Kasumi-1 (cell line): Measurements from ENCODE around the gene NMD3.

Experiments
- DNase-seq, 2 experiments: peaks; one replicate each; lab custom pipeline; 2025; lab: John Stamatoyannopoulos, UW

NMD3 gene

DNA sequence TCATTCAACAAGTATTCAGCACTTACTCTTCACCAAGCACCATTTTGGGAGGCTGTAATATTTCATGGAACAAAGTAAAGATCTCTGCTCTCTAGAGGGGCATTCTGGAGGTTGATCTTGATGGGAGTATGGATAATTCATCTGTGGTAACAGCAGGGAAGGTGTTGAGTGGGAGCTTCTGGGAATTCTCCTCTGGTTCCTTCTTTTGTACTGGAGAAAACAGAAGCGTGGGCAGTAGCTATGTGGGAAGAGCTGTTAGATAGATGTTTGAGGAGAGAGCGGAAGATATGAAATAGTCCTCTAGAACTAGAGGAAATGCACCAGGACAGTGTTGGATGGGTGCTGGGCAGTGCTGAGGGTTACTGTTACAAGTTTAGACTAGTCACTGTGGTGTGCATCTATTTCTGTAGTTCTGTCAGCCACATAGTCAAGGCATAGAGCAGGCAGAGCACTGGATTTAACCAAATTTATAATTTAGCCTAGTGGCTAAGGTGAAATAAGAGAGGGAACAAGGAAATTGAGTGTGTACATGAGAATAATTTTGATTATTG is 9.6 kb downstream of the NMD3 start:
- no peak for DNase-seq

DNA sequence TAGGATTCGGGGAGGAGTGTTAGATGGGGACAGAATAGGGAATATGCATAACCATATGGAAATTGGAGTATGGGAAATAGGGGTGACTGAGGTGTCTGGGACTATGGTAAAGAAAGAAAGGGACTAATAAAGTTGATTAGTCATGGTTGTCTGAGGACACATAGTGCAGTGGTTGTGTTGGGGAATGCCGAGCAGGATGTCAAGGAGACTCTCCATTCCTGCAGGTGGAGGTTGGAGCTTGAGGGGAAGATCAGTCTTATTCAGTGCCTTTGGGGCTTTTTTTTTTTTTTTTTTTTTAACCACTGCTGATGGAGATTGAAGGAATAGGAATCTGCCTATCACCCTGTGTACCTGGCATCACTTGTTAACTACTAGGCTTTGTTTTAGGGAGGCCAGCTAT is 10.8 kb downstream of the NMD3 start:
- DNase-seq = no peak

- no peak for DNase-seq
Observed at GRCh38 chr3:161233557-161233956, 12.4 kb downstream of the NMD3 start.

GRCh38 chr3:161236240-161236639 is 15.1 kb downstream of the NMD3 start:
- no peak for DNase-seq

- DNase-seq = no peak
Observed at GRCh38 chr3:161239700-161240099, 18.6 kb downstream of the NMD3 start.

- DNase-seq = no peak
Observed at GRCh38 chr3:161244538-161244937, 23.4 kb downstream of the NMD3 start.

DNA sequence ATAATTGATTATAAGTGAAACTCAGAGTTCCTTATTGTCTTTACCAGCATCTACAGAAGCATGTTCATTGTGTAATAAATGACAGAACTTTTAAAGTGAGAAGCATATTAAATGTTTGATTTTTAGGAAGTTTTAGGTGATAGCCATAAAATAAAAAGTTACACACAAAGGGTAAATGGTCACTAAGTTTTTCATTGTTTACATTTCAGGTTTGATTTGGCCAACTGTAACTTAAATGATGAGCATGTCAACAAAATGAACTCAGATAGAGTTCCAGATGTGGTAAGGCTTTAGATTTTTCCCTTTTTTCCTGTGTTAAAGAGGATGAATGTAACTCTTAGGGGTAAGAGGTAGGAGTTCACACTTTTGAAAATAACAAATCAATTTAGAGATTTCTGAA is 25.9 kb downstream of the NMD3 start:
- DNase-seq = no peak

GRCh38 chr3:161250116-161250515 is 29.0 kb downstream of the NMD3 start:
- DNase-seq = no peak

- no peak for DNase-seq
Observed at GRCh38 chr3:161251716-161252115, 30.6 kb downstream of the NMD3 start.

DNA sequence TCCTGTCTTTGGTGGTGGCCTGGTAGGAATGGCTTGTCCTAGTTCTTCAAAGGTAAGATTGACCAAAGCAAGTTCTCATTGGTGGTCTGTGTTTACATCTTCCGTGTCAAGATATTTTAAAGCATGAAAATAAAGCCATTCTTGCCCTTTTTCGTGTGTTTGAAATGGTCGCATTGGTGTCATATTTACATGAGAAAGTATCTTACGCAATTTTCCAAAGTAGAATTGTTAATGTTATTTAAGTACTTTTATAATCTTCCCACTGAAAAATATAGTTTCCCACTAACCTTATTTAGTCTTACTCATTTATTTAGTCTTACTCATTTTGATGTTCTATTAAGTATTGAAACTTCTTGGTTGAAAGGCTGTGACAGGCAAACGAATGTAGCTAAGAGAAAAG is 31.0 kb downstream of the NMD3 start:
- DNase-seq = no peak

- no peak for DNase-seq
Observed at GRCh38 chr3:161253711-161254110, 32.6 kb downstream of the NMD3 start.

GRCh38 chr3:161254861-161255260 is 33.8 kb downstream of the NMD3 start:
- no peak for DNase-seq

DNA sequence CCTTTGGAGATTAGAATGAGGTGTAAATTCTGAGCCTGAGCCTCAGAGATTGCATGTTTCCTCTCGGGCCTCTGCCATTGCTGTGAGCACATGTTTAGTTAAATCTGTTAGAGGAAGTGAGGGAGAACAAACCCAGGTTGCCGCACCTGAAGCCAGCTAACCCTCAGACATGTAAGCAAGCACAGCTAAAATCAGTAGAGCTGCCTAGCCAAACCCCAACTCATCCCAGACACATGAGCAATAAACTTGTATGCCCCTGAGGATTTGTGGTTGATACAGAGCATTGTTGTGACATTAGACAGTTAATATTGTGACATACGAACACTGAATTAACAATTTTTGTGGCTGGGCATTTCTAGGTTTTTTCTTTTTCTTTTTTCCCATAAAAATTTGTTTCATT is 41.9 kb downstream of the NMD3 start:
- DNase-seq = no peak

GRCh38 chr3:161264852-161265251 is 43.7 kb downstream of the NMD3 start:
- DNase-seq = no peak

DNA sequence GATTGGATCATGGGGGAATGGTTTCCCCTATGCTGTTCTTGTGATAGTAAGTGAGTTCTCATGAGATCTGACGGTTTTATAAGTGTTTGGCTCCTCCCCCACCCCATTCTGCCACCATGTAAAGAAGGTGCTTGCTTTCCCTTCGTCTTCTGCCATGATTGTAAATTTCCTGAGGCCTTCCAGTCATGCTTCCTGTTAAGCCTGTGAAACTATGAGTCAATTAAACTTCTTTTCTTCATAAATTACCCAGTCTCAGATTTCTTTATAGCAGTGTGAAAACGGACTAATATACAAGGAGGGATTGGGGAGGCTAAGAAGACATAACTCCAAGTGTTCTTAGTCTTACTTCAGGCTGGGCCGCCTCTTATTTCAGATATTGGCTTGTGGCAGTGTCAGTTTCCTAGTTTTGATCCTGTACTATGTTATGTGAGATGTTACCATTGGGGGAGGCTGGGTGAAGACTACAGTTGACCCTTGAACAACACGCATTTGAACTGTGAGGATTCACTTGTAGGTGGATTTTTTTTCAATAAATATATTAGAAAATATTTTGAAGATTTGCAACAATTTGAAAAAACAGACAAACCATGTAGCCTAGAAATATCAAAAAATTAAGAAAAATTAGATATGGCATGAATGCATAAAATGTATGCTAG is 44.9 kb downstream of the NMD3 start:
- no peak for DNase-seq

DNA sequence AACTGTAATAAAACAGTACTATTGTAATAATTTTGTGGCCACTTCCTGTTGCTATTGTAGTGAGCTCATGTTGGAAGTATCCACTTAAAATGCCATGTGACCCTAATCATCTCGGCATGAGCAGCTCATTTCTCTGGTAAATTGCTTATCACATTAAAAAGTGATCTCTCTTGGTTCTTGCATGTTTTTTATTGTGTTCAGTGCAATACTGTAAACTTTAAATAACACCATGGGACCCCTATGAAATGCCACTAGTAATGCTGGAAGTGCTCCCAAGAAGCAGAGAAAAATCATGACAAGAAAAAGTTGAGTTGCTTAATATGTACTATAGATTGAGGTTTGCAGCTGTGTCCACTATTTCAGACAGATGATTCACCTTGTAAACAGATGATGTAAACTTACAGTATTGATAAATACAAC is 45.6 kb downstream of the NMD3 start:
- DNase-seq = no peak

- no peak for DNase-seq
Observed at GRCh38 chr3:161267646-161268045, 46.5 kb downstream of the NMD3 start.

DNA sequence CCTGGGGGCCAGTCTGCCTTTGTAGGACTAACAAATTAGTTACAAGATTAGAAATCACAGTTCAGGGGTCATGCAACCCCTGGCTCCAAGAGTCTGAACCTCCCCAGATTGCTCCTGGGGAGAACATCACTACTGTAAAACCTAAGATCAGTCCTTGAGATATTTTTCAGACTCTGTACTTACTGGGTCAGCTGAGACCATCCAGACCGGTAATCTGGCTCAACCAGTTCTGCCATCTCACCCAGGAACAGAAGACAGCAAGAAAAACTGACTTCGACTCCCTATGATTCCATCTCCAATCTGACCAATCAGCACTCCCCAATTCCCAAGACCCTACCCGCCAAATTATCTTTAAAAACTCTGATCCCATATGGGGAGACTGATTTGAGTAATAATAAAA is 47.5 kb downstream of the NMD3 start:
- DNase-seq = no peak

GRCh38 chr3:161270991-161271390 is 49.9 kb downstream of the NMD3 start:
- DNase-seq = no peak

GRCh38 chr3:161271646-161272045 is 50.5 kb downstream of the NMD3 start:
- no peak for DNase-seq

- no peak for DNase-seq
Observed at GRCh38 chr3:161272524-161272923, 51.4 kb downstream of the NMD3 start.

GRCh38 chr3:161273589-161274218 is 52.6 kb downstream of the NMD3 start:
- peak; percentile 46 to 47 for DNase-seq

DNA sequence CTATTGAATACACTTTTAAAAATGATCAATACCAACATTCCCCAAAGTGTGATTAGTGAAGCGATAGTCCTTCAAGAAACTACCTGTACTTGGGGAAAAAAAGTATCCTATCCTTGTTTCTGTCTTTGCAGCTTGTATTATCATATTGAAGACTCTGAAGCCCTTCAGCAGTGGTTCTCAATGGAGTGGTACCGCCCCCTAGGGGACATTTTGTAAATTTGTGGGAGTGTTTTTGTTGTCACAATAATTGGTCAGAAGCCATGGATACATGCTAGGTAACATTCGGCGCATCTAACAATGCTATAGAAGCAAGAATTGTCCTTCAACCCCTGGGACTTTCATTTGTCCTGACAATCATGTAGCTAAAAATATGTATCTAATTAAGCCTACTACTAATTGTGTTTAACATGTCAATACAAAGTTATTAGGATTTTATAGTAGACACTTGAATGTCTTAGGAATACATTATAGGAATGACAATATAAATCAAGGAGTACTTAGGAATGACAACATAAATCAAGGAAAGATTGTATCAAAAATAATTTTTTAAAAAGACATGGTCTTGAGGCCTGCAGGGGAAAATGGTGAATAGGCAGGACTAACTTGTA is 53.7 kb downstream of the NMD3 start:
- peak; percentile 38 to 71 for DNase-seq
